Chondrocyte (in vitro differentiated cells): Measurements from ENCODE around the gene MKLN1. TPM values are rescaled to one million over a fixed set of nuclear protein-coding genes. Genes with fewer than 3 reads are reported as not detected.

Experiments
- DNase-seq: peaks from one replicate; pipeline ENCODE4 v3.0.0; 2021; ENCODE audit warnings: mixed read lengths, low spot score
- H3K27ac Mint-ChIP-seq: one replicate; pipeline ENCODE4 v1.8.0; 2021; ENCODE audit warnings: mild to moderate bottlenecking, moderate library complexity, mixed read lengths; ENCODE audit not compliant: unreplicated experiment
- H3K27me3 Mint-ChIP-seq: 2 replicates; pipeline ENCODE4 v1.8.0; 2021; ENCODE audit warnings: low read depth, mixed read lengths
- H3K36me3 Mint-ChIP-seq: 2 replicates; pipeline ENCODE4 v1.8.0; 2021; ENCODE audit warnings: low read depth, mixed read lengths
- H3K4me1 Mint-ChIP-seq: 2 replicates; pipeline ENCODE4 v1.8.0; 2021; ENCODE audit warnings: low read depth, mild to moderate bottlenecking, mixed read lengths
- H3K4me3 Mint-ChIP-seq: one replicate; pipeline ENCODE4 v1.8.0; 2021; ENCODE audit warnings: mild to moderate bottlenecking, moderate library complexity, mixed read lengths; ENCODE audit not compliant: unreplicated experiment
- H3K9me3 Mint-ChIP-seq: 2 replicates; pipeline ENCODE4 v1.8.0; 2021; ENCODE audit warnings: low read depth, mixed read lengths
- total RNA-seq: library from RNA; stranded (reverse); gene quantifications from 3 replicates; pipeline ENCODE4 v1.2.1, GENCODE V29; 2021
- TF ChIP-seq, protein P1 (sequence below): fragments of 200-600 bp; sonication (generic); IDR thresholded peaks from 2 replicates; pipeline ENCODE4 v1.5.0; 2021; ENCODE audit warnings: antibody characterized with exemption, mild to moderate bottlenecking, moderate library complexity

MKLN1 gene
- total RNA-seq, 1 donor from 2014 or later = 33.4 TPM

DNA sequence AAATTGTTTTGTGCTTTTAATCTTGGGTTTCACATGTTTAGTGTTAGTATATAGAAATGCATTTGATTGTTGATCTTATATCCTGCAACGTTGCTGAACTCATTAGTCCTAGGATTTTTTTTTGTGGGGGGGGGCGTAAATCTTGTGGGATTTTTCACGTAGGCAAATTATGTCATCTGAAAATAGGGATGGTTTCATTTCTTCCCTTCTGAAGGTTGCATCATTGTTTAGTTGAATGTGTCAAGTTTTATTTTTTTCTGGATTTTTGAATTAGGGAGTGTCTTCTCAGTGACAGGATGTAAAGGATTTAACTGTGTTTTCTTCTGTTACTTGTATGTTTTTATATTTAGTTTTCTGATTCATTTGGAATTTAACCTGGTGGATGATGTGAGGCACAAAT lies 26.7 kb downstream of the MKLN1 start:
- H3K36me3 Mint-ChIP-seq = no peaks in the 10 kb centered on the region
- DNase-seq = no peak
- H3K4me1 Mint-ChIP-seq = peaks cover 56% of the 10 kb centered on the region
- H3K9me3 Mint-ChIP-seq = peaks cover 9% of the 10 kb centered on the region
- TF ChIP-seq, protein P1, sequence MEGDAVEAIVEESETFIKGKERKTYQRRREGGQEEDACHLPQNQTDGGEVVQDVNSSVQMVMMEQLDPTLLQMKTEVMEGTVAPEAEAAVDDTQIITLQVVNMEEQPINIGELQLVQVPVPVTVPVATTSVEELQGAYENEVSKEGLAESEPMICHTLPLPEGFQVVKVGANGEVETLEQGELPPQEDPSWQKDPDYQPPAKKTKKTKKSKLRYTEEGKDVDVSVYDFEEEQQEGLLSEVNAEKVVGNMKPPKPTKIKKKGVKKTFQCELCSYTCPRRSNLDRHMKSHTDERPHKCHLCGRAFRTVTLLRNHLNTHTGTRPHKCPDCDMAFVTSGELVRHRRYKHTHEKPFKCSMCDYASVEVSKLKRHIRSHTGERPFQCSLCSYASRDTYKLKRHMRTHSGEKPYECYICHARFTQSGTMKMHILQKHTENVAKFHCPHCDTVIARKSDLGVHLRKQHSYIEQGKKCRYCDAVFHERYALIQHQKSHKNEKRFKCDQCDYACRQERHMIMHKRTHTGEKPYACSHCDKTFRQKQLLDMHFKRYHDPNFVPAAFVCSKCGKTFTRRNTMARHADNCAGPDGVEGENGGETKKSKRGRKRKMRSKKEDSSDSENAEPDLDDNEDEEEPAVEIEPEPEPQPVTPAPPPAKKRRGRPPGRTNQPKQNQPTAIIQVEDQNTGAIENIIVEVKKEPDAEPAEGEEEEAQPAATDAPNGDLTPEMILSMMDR = no peak
- H3K4me3 Mint-ChIP-seq = no peak overlapping the region
- H3K27ac Mint-ChIP-seq = peak overlapping the region; percentile 9
- H3K27me3 Mint-ChIP-seq = no peaks in the 10 kb centered on the region

DNA sequence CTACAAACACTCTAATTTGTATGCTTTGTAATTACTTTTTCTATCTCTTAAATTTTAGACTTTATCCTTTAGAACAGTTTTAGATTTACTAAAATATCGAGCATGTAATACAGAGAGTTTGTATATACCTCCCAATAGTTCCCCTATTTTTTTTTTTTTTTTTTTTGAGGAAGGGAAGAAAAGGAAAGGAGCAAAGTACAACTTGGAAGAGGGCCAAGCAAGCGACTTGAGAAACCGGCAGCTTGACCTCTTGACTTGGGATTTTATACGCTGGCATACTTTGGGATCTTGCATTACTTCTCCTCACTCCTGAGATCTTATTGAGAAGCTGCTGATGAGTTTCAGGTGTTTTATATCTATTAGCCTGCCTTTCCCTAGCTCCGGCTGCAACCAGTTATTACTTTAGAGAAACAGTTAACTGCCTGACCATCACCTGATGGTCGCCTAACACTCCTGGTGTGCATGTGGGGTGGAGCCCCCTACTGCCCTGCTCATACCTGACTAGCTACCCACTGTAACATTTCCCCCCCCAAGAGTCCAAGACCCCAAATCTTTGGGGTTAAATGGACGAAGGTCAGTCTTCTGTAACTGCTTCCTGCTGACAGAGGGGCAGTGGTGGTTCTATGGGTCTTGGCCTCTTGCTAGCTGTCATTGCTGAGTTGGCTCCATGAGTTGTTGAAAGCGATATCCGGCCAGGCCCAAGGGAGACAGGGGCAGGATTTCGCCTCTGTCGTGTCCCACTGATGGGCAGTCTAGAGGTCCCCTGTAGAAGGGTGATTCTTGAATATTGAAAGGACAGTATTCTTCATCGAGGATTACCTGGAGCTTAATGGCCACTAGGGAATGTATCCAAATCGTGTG lies 28.5 kb downstream of the MKLN1 start:
- TF ChIP-seq, protein P1 = no peak
- H3K9me3 Mint-ChIP-seq = peaks cover 5% of the 10 kb centered on the region
- H3K36me3 Mint-ChIP-seq = no peaks in the 10 kb centered on the region
- peaks cover 65% of the 10 kb centered on the region for H3K4me1 Mint-ChIP-seq
- DNase-seq = no peak
- no peak overlapping the region for H3K4me3 Mint-ChIP-seq
- no peak overlapping the region for H3K27ac Mint-ChIP-seq
- H3K27me3 Mint-ChIP-seq = no peaks in the 10 kb centered on the region

DNA sequence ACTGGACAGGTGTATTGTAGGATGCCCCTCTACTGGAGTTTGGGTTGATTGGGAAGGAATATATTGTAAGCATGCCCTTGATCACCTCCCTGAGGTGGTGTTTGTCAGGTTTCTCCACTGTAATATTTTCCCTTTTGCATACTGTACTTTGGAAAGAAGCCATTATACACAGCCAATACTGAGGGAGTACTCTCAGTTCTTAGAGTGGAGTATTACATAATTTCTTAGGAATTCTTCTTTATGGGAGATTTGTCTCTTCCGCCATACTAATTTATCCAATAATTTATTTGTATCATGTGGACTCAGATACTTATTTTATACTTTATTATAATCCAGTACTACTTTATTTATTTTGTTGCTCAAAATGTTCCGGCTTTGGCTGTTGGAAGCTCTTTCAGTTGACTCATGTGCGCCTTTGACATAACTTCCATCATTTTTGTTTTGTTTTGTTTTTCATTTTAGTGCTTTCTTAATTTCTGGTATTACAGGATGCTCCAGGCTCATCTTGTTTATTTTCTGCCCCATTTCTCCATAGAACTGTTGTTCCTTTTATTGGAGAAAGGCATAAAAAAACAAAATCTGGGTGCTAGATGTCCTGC lies 29.7 kb downstream of the MKLN1 start:
- TF ChIP-seq, protein P1 = no peak
- H3K9me3 Mint-ChIP-seq = peaks cover 5% of the 10 kb centered on the region
- DNase-seq = no peak
- peak overlapping the region; percentile 78 for H3K27ac Mint-ChIP-seq
- peaks cover 73% of the 10 kb centered on the region for H3K4me1 Mint-ChIP-seq
- no peaks in the 10 kb centered on the region for H3K27me3 Mint-ChIP-seq
- H3K4me3 Mint-ChIP-seq = no peak overlapping the region
- no peaks in the 10 kb centered on the region for H3K36me3 Mint-ChIP-seq

DNA sequence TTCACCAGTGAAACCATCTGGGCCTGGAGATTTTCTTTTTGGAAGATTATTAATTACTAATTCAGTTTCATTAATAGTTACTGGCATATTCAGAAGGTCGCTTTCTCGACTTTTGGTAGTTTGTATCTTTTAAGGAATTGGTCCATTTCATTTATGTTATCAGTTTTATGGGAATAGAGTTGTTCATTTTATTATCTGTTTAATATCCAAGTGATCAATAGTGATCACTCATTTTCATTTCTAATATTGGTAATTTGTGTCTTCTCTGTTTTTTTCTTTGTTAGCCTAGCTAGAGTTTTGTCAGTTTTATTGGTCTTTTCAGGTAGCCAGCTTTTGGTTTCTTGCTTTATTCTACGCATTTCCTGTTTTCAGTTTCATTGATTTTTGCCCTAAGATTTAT lies 31.0 kb downstream of the MKLN1 start:
- H3K4me3 Mint-ChIP-seq = no peak overlapping the region
- no peak for DNase-seq
- TF ChIP-seq, protein P1 = no peak
- no peak overlapping the region for H3K27ac Mint-ChIP-seq
- H3K9me3 Mint-ChIP-seq = peaks cover 5% of the 10 kb centered on the region
- no peaks in the 10 kb centered on the region for H3K27me3 Mint-ChIP-seq
- peaks cover 81% of the 10 kb centered on the region for H3K4me1 Mint-ChIP-seq
- no peaks in the 10 kb centered on the region for H3K36me3 Mint-ChIP-seq

DNA sequence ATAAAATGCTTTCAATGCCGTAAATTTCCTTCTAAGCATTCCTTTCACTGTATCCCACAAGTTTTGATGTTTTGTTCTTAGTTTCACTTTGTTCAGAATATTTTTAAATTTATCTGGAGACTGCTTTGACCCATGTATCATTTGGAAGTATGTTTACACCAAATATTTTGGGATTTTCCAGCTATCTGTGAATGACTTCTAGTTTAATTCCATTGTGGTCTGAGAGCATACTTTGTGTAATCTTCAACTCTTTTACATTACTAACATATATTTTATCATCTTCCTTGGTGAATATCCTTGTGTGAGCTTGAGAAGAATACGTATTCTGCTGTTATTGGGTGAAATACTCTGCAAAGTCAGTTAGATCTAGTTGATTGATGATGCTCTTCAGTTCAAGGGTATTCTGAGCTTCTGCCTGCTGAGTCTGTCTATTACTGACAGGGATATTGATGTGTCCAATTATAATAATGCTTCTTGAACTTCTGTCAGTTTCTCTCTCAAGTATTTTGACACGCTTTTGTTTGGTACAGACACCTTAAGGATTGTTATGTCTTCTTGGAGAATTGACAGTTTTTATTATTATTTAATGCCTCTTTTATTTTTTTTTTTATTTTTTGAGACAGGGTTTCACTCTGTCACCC lies 31.6 kb downstream of the MKLN1 start:
- H3K4me1 Mint-ChIP-seq = peaks cover 81% of the 10 kb centered on the region
- no peaks in the 10 kb centered on the region for H3K36me3 Mint-ChIP-seq
- H3K27me3 Mint-ChIP-seq = no peaks in the 10 kb centered on the region
- peak overlapping the region; percentile 24 for H3K27ac Mint-ChIP-seq
- no peak for DNase-seq
- no peak overlapping the region for H3K4me3 Mint-ChIP-seq
- peaks cover 5% of the 10 kb centered on the region for H3K9me3 Mint-ChIP-seq
- TF ChIP-seq, protein P1 = no peak
